Activated T-cell treated with anti-CD3 and anti-CD28 coated beads, Interleukin-2, amount 50 U/mL, for 48 hours (primary cell): ENCODE data around the gene LARGE2.

Experiments used
- DNase-seq, 2 experiments: peaks; one replicate each; pipeline ENCODE4 v3.0.0-alpha.2; 2020

Gene LARGE2

DNA sequence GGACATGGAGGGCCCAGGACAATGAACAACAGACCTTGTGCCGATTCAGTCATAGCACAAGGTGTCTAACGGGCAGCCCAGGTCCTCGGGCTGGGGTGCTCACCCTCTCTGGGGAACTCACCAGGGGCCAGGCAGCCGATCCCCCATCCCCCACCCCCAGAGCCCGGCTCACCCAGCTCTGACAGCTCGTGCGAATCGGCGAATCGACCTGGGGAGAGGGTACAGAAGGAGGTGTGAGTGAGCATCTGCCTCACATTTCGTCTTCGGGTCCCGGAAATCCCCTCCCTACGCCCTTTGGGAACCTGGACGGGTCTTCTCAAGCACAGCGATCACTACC, 5.2 kb upstream of the LARGE2 start:
- no peak for DNase-seq

DNA sequence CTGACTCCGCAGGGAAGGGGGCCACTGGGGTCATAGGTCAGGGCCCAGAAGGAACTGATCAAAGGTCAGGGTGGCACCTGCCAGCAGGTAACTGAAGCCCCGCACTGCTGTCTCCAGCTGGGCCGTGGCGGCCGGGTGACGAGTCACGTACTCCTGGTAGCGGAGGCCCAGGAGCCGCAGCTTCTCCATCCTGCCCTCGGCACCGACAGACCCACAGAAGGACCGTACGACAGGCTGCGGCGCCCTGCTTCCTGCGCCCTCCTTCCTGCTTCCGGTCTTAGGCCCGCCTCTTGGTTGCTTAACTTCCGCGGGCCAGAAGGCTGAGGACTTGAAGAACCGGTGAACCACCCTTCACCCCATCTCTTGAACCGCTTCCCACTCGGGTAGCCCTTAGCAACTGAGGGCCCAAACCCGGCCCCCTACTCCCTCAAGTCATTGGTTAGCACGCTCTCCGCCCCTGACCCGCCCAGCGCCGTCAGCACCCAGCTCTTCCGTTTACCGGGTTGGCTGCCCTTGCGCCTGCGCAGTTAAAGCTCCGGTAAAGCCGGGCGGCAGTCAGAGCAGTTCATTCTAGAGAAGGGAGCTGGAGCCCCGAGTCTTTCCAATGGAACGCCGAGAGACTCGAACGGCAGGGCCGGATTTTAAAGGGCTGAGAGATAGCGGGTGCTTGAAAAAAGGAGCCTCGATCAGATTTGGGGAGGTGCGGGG, 4.7 kb upstream of the LARGE2 start, which contains the start of gene PEX16:
Gene PEX16 (minus strand): TSS at position 255 of the 708 bp plus-strand sequence. CDS start 66 bp downstream, at position 189.
- DNase-seq = peak; percentile 93

DNA sequence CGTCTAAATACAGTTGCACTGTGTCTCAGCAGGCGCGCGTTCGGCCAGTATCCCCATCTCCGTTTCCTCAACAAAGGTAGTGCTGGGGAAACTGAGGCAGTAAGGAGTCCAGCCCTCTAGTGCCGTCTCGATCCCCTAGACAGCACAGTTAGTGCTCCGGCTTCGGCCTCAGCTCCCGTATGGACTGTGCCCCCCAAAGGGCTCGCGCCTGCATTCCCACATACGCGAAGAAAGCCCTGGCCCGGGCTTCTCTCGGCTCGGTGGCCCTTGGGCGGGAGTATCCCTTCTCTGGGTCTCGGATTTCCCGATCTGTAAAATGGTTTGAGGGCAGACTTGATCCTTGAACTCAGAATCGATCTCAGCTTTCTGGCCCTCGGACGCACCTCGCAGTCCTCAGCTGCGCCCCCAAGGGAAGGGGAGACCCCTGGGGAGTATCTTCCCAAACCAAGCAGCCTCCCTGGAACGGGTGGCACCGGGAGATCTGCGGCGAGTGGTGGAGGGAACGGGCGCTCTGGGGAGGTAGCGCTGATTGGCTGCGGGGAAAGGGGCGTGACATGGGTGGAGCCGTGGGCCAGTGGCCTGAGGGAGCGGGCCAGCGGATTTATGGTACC, 4.0 kb upstream of the LARGE2 start:
- DNase-seq = peak; percentile 79 to 82

DNA sequence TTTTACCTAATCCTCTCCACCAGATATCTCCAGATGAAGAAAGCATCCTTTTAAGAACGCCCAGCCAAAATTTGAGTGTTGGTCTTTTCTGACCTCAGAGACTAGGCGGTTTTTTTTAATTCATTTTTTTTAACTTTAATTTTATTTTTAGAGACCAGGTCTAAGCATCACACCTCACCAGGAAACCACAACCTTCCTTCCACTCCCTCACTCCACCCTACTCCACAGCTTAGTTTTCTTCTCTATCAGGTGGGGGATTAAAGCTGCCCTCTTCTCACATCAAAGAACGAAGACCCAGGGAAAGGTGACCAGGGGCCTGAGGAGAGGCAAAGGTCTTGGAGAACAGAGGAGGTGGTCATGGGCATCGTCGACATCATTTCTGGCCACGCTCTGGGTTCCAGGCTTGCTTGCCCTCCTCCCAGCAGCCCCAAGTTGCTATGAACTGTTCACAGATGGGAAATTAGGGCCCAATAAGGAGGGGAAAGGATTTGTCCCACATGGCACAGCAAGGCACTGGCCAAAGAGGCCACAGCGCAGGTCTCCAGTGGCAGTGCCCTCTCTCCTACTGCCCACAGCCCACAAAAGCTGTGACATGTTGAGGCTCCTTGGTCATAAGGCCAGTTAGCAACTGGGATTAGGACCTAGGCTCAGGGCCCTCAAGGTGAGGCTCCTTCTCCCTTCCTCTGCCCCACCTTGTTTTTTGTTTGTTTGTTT, 3.3 kb upstream of the LARGE2 start:
- no peak for DNase-seq

DNA sequence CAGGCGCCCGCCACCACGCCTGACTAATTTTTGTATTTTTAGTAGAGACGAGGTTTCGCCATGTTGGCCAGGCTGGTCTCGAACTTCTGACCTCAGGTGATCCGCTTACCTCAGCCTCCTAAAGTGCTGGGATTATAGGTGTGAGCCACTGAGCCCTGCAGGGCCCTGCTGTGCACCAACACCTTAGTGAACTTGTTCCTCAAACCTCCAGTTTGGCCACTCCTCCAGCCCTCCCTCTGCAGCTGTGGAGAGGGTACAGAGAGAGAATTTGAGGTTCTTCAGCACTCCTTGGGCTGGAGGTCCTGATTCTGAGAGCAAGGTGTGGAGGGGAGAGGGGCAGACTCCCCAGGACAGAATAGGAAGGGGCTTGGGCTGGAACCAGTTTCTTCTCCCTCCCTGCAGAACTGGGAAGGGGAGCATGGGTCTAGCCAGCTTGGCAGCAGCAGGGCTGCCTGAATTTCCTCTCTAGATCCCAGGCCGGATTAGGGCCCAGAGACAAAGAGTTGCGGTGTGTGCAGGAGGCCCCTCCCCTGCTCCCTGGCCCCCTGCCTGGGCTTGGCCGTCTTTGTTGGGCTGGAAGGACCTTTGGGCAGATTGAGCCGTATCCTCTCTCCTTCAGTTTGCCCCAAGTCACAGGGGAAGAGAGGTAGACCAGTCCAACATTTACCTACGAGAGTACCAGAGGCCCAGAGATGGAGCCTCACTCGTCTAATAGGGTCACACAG, 2.5 kb upstream of the LARGE2 start:
- DNase-seq = no peak

DNA sequence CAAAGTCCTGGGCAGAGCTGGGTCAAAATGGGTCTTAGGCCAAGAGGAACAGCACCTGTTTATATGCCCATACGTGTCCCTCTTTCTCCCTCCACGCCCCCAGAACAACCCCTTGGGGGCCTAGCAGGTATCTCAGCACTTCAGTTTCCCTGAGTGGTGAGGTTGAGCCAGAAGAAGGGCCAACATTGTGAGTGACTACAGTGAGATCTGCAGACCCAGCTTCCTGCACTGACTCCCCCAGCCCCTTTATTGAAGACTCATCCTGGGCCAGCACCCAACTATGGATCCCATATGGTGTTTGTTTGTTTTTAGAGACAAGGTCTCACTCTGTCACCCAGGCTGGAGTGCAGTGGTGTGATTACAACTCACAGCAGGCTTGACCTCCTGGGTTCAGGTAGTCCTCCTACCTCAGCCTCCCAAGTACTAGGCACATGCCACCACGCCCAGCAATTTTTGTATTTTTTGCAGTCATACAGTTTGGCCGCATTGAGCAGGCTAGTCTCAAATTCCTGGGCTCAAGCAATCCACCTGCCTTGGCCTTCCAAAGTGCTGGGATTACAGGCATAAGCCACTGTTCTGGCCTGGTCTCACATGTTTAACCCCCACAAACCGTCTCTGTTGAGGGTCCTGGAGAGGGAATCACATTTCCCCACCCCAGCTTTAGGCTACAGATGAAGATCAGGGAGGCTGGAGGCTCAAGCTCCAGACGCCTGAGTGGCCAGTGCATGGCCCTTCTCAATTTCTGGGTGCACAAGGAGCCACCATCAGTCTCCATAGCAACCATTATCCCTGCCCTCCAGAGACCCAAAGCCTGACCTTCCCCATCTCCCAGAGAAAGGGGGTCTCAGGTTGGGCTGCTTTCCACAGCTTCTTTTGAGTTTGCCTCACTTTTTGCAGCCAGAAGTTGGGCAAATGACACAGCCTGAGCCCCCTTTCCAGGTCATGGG, 1.7 kb upstream of the LARGE2 start:
- DNase-seq = peak in 1 of 2 experiments; percentile 13

DNA sequence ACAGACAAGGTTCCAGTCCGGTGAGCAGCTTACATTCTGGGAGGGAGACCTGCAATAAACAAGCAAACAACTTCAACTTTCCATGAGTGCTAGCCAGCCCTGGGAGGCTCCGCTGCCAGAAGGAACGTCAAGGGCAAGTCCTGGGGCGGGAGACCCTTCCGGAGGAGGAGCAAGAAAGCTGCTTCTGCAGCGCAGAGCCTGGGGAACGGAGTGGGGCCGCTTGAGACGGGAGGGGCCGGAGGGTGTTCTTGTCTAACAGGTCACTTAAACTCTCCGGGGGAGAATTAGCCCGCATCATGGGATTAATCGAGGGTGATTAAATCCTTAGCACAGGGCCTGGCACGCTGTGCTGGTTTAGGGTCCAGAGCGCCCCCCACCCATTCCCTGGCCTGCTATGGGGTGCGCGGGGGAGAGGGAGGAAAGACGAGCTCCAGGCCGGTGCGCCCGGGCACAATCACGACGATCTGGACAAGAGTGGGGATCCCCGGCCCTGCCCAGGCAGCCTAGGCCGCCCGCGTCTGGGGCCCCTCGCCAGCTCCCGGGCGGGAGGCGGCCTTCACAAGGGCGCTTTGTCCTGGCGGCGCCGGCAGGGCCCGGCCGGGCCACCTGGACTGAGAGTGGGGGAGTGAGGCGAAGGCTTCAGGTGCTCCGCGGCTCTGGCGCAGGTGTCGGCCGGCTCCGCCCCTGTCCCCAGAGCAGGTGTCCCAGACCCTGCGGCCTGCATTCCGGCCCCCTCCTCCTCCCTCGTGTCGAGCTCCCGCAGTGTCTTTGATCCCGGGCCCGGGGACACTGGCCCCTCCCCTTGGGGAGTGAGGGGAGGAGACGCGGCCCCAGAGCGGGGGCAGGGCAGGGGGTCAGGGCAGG, 663 bp upstream of the LARGE2 start:
- DNase-seq = peak in 1 of 2 experiments; percentile 28

DNA sequence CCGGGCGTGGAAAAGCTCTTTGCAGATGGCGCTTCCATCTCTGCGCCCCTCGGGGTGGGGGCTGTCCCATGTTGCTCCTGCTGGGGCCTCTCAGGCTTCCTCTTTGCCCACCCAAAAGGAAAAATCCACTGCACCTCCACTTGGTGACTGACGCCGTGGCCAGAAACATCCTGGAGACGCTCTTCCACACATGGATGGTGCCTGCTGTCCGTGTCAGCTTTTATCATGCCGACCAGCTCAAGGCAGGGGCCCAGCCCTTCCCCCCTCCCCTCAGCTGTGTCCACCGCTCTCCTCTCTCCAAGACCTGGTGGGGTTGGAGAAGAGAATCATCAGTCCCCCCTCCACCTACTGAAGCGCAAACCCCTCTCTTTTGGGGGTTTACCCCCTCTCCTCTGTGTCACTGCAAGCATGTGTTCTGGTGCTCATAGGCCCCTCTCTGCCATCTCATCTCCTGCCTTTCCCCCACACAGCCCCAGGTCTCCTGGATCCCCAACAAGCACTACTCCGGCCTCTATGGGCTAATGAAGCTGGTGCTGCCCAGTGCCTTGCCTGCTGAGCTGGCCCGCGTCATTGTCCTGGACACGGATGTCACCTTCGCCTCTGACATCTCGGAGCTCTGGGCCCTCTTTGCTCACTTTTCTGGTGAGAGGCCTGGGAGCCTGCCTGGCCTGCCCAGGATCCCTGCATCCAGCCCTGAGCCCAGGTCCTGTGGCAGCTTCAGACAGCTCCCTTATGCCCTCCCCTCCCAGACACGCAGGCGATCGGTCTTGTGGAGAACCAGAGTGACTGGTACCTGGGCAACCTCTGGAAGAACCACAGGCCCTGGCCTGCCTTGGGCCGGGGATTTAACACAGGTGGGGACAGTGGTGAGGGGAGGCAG, 1.8 kb downstream of the LARGE2 start:
- DNase-seq = no peak

DNA sequence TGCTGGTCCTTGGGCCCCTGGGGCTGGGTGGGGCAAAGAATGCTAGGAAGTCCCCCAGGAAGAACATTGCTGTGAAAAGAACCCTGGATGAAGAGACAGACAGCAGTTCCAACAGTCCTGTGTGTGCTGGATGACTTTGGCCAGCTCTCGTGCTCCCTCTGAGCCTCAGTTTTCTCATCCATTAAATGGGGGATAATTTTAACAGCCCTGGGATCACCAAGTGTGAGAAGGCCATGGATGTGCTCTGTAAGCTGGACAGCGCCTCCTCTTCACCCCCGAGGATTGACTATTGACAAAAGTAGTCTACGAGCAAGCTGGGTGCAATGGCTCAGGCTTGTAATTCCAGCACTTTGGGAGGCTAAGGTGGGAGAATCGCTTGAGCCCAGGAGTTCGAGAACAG, 2.5 kb downstream of the LARGE2 start:
- no peak for DNase-seq

DNA sequence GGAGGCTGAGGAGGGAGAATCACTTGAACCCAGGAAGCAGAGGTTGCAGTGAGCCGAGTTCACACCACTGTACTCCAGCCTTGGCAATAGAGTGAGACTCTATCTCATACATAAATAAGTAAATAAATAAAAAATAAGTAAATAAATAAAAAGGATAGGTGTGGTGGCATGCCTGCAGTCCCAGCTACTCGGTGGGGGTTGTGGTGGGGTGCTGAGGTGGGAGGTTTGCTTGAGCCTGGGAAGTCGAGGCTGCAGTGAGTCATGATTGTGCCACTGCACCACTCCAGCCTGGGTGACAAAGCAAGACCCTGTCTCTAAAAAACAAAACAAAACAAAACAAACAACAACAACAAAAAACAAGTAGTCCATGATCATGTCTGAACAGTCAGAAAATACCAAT, 3.1 kb downstream of the LARGE2 start:
- DNase-seq = no peak

DNA sequence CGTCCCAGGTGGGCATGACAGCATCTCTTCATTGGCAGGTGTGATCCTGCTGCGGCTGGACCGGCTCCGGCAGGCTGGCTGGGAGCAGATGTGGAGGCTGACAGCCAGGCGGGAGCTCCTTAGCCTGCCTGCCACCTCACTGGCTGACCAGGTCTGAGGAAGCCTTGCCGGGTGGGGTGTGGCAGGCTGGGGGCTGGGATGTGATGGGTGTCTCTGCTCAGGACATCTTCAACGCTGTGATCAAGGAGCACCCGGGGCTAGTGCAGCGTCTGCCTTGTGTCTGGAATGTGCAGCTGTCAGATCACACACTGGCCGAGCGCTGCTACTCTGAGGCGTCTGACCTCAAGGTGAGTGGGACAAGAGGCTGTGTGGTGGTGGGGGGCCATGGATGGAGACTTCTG, 3.5 kb downstream of the LARGE2 start:
- DNase-seq = no peak

DNA sequence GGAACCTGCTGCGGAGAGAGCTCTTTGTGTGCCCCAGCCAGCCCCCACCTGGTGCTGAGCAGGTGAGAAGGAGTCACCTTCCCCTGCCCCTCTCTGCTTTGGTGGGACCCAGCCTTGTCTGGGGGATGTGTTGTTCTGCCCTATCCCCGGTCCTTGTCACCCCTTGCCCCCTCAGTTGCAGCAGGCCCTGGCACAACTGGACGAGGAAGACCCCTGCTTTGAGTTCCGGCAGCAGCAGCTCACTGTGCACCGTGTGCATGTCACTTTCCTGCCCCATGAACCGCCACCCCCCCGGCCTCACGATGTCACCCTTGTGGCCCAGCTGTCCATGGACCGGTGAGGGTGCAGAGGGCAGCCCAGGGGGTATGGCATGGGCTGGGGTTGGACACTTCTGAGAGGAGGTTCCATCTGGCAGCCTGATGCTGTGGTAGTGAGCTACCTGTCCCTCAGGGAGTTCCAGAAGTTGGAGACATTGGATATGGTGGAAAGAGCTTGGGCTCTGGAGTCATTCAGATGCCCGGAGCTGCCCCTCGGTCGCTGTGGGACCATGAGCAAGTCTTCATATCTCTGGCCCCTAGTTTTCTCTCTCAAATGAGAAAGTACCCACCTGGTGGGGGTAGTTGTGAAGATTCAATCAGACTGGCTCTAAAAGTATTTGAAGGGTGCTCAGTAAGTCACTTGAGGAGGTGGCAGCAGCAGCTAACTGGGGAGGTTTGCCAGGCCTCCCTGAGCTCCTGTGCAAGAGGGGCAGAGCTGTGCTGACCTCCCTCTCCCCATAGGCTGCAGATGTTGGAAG, 4.3 kb downstream of the LARGE2 start:
- no peak for DNase-seq

DNA sequence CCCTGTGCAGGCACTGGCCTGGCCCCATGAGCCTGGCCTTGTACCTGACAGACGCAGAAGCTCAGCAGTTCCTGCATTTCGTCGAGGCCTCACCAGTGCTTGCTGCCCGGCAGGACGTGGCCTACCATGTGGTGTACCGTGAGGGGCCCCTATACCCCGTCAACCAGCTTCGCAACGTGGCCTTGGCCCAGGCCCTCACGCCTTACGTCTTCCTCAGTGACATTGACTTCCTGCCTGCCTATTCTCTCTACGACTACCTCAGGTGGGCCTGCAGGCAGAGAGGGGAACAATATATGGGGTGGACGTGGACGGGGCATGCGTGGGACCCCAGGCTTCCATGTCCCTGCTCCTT, 4.9 kb downstream of the LARGE2 start:
- DNase-seq = no peak

DNA sequence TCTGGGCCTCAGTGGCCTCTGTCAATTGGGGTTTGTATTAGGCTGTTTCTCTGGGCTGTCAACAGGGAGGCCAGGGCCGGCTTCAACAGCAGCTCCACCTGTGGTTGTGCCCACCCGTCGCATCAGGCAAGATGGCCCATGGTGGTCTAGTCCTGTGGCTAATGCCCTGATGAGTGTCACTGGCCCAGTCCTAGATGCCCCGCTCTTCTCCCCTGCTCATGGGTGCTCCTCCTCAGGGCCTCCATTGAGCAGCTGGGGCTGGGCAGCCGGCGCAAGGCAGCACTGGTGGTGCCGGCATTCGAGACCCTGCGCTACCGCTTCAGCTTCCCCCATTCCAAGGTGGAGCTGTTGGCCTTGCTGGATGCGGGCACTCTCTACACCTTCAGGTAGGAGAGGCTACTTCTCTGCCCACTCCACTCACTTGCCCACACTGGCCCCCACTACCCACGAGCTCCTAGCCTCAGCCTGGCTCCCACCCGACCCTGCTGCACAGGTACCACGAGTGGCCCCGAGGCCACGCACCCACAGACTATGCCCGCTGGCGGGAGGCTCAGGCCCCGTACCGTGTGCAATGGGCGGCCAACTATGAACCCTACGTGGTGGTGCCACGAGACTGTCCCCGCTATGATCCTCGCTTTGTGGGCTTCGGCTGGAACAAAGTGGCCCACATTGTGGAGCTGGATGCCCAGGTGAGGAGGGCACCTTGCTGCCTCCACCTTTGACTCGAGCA, 5.4 kb downstream of the LARGE2 start:
- no peak for DNase-seq

DNA sequence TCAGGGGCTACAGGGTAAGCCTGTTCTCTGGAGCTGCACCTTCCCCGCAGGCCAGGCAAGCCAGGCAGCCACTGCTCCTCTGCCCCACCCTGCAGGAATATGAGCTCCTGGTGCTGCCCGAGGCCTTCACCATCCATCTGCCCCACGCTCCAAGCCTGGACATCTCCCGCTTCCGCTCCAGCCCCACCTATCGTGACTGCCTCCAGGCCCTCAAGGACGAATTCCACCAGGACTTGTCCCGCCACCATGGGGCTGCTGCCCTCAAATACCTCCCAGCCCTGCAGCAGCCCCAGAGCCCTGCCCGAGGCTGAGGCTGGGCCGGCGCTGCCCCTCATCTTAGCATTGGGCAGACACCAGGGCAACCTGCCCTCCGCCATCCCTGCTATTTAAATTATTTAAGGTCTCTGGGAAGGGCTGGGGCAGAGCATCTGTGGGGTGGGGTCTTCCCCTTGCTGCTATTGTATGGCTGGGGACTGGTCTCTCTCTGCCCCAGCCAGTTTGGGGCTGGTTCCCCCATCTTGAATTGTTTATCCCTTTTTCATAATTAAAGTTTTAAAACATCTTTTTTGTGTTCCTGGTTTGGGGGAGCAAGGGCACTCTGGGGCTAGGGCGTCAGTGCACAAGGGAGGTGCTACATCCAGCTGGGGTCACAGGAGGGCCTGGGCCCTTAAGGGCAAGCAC, 6.2 kb downstream of the LARGE2 start:
- DNase-seq = no peak

DNA sequence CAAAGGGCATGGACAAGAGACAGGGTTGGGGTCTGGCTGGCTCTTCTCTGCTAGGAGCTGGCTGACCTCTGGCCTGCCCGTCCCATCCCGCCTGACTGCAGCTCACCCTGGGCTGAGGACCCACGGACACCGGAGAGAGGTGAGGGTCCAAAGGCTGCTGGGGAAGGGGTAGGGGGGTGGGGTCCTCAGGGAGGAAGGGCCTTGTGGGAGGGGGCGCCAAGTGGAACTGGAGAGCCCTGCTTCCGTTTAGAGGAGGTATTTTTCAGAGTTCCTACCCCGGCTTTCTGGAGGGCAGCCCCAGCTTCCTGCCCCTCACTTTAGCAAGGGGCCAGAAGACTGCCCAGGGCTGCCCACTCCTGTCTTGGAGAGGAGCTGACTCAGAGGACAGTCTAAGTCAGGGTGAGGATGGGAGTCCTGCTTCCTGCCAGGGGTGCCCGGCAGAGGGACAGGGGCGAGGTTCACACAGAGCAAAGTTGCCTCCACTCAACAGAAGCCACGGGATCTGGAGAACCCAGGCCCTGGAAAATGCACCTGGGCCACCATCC, 7.1 kb downstream of the LARGE2 start:
- DNase-seq = no peak

DNA sequence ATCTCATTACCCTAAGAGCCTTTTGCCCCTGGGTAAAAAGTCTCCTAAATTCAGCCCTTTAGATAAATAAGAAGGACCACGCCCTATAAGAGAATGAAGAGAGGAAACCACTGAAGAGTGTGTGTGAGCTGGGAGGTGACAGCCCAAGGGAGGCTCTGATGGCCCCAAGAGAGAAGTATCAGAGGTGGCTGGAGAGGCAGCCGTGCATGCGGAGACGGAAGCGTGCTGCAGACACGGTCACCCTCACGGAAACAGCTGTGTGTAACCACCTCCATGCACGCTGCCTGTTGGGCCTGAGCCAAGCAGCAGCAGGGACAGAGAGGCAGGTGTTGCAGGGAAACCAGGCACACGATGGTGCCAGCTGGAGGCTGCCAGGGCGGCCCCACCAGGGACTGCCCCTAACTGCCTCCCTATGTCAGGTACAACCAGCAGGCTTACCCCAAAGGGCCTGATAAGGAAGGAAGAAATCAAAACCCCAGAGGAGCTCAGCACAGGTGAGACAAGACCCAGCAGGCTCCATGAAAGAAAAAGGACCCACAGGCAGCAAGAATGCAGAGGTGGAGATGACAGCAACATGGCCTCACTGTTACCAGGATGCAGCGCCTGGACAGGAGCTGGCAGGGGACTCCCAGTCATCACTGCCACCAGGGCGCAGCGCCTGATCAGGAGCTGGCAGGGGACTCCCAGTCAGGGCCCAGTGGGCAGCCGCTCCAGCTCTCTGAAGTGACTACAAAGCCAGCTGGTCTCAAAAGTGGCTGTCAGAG, 7.8 kb downstream of the LARGE2 start:
- peak in 1 of 2 experiments; percentile 47 for DNase-seq
